Type B pancreatic cell (in vitro differentiated cells): ENCODE data around the gene PARD3B. TPM values are rescaled to one million over a fixed set of nuclear protein-coding genes. Genes with fewer than 3 reads are reported as not detected.

Experiments used
- DNase-seq: peaks from one replicate; pipeline ENCODE4 v3.0.0; 2021; ENCODE audit warnings: mixed read lengths; ENCODE audit not compliant: unreplicated experiment; ENCODE audit errors: extremely low spot score
- H3K27ac Mint-ChIP-seq: 2 replicates; pipeline ENCODE4 v1.8.0; 2021; ENCODE audit warnings: mild to moderate bottlenecking, mixed read lengths
- H3K27me3 Mint-ChIP-seq: 2 replicates; pipeline ENCODE4 v1.8.0; 2021; ENCODE audit warnings: mixed read lengths
- H3K36me3 Mint-ChIP-seq: 2 replicates; pipeline ENCODE4 v1.8.0; 2021; ENCODE audit warnings: mixed read lengths
- H3K4me1 Mint-ChIP-seq: one replicate; pipeline ENCODE4 v1.8.0; 2021; ENCODE audit warnings: mixed read lengths; ENCODE audit not compliant: unreplicated experiment
- H3K4me3 Mint-ChIP-seq: 2 replicates; pipeline ENCODE4 v1.8.0; 2021; ENCODE audit warnings: mild to moderate bottlenecking, mixed read lengths
- H3K9me3 Mint-ChIP-seq: 2 replicates; pipeline ENCODE4 v1.8.0; 2021; ENCODE audit warnings: mixed read lengths
- CTCF ChIP-seq: fragments of 200-600 bp; sonication (generic); conservative IDR thresholded peaks from 2 replicates; pipeline ENCODE4 v1.5.0; 2021; ENCODE audit warnings: antibody characterized with exemption, mild to moderate bottlenecking
- total RNA-seq: library from RNA; stranded (reverse); gene quantifications from 2 replicates; pipeline ENCODE4 v1.2.1, GENCODE V29; 2021; ENCODE audit warnings: low replicate concordance

Gene PARD3B
- total RNA-seq, 1 donor from 2014 or later, result 15.9 TPM

- TF ChIP-seq CTCF, result no peak
- H3K36me3 Mint-ChIP-seq, result peaks cover 5% of the 10 kb centered on the region
These were observed 173.3 kb downstream of the PARD3B start for GRCh38 chr2:204718607-204719006.

GRCh38 chr2:204720874-204721273 is 175.6 kb downstream of the PARD3B start:
- Mint-ChIP-seq H3K27ac (no peak overlapping the region), H3K4me3 (no peak overlapping the region), H3K27me3 (no peaks in the 10 kb centered on the region), H3K4me1 (no peaks in the 10 kb centered on the region), H3K9me3 (no peaks in the 10 kb centered on the region), H3K36me3 (peaks cover 5% of the 10 kb centered on the region)
- DNase-seq, result no peak
- no peak for TF ChIP-seq CTCF

More at GRCh38 chr2:204718607-204719006, 173.3 kb downstream of the PARD3B start:
- Mint-ChIP-seq H3K27me3 (no peaks in the 10 kb centered on the region), H3K4me3 (no peak overlapping the region), H3K4me1 (no peaks in the 10 kb centered on the region), H3K27ac (no peak overlapping the region), H3K9me3 (no peaks in the 10 kb centered on the region)
- no peak for DNase-seq

- Mint-ChIP-seq H3K27me3 (peaks cover under 1% of the 10 kb centered on the region), H3K4me1 (peaks cover 11% of the 10 kb centered on the region), H3K36me3 (peaks cover 5% of the 10 kb centered on the region), H3K4me3 (no peak overlapping the region), H3K9me3 (peaks cover under 1% of the 10 kb centered on the region), H3K27ac (no peak overlapping the region)
- DNase-seq, result no peak
- no peak for TF ChIP-seq CTCF
These were observed 176.9 kb downstream of the PARD3B start for GRCh38 chr2:204722207-204722606.

GRCh38 chr2:204722691-204723090 is 177.4 kb downstream of the PARD3B start:
- peaks cover 3% of the 10 kb centered on the region for H3K9me3 Mint-ChIP-seq
- peaks cover 5% of the 10 kb centered on the region for H3K27me3 Mint-ChIP-seq
- H3K4me3 Mint-ChIP-seq, result no peak overlapping the region
- TF ChIP-seq CTCF, result no peak
- H3K36me3 Mint-ChIP-seq, result peaks cover 5% of the 10 kb centered on the region
- DNase-seq, result no peak
- no peak overlapping the region for H3K27ac Mint-ChIP-seq
- H3K4me1 Mint-ChIP-seq, result peaks cover 16% of the 10 kb centered on the region

GRCh38 chr2:204725693-204726360 is 180.6 kb downstream of the PARD3B start:
- no peaks in the 10 kb centered on the region for H3K36me3 Mint-ChIP-seq
- DNase-seq, result no peak
- no peak overlapping the region for H3K27ac Mint-ChIP-seq
- H3K4me3 Mint-ChIP-seq, result no peak overlapping the region
- peaks cover 17% of the 10 kb centered on the region for H3K4me1 Mint-ChIP-seq
- H3K9me3 Mint-ChIP-seq, result peaks cover 3% of the 10 kb centered on the region
- TF ChIP-seq CTCF, result no peak
- H3K27me3 Mint-ChIP-seq, result peaks cover 11% of the 10 kb centered on the region
